Activated CD4-positive, alpha-beta T cell treated with anti-CD3 and anti-CD28 coated beads, Interleukin-2, amount 10 ng/mL, durations not matched to agents 24 days and 14 days (primary cell): Measurements from ENCODE around the gene GRK1. TPM values are rescaled to one million over a fixed set of nuclear protein-coding genes. Genes with fewer than 3 reads are reported as not detected.
"Not testable (repeated sequence)": the region's sequence is repeated elsewhere in the genome, so short reads cannot be mapped to it uniquely, and the experiment has no call there.

Source experiments
- DNase-seq: peaks from one replicate; pipeline ENCODE4 v3.0.0; 2022
- H3K27ac Mint-ChIP-seq: one replicate; pipeline ENCODE4 v1.8.0; 2022; ENCODE audit warnings: mild to moderate bottlenecking, mixed read lengths
- H3K27me3 Mint-ChIP-seq: one replicate; pipeline ENCODE4 v1.8.0; 2022; ENCODE audit warnings: mixed read lengths
- H3K36me3 Mint-ChIP-seq: one replicate; pipeline ENCODE4 v1.8.0; 2022; ENCODE audit warnings: low read depth, mild to moderate bottlenecking, mixed read lengths
- H3K4me1 Mint-ChIP-seq: one replicate; pipeline ENCODE4 v1.8.0; 2021; ENCODE audit warnings: mixed read lengths
- H3K4me3 Mint-ChIP-seq: one replicate; pipeline ENCODE4 v1.8.0; 2022; ENCODE audit warnings: mild to moderate bottlenecking, moderate library complexity, mixed read lengths
- H3K9me3 Mint-ChIP-seq: one replicate; pipeline ENCODE4 v1.8.0; 2021; ENCODE audit warnings: mixed read lengths
- intact Hi-C: fragments of 100-400 bp; cut with micrococcal nuclease; formaldehyde crosslinking; loops from one replicate; pipeline ENCODE4 v1.15.1; 2023
- total RNA-seq: library from RNA; stranded (reverse); gene quantifications from 2 replicates; pipeline ENCODE4 v1.2.3, GENCODE V29; 2022

The GRK1 gene
- total RNA-seq, 1 donor from 2014 or later = 0.07 TPM

- no peak overlapping the region for H3K27ac Mint-ChIP-seq
- peaks cover 19% of the 10 kb centered on the region for H3K4me1 Mint-ChIP-seq
- no peaks in the 10 kb centered on the region for H3K9me3 Mint-ChIP-seq
- H3K27me3 Mint-ChIP-seq = peaks cover 30% of the 10 kb centered on the region
- DNase-seq = no peak
- intact Hi-C loops = no loop called here
- no peaks in the 10 kb centered on the region for H3K36me3 Mint-ChIP-seq
- H3K4me3 Mint-ChIP-seq = no peak overlapping the region
Observed at GRCh38 chr13:113739527-113740285, 72.7 kb downstream of the GRK1 start.

DNA sequence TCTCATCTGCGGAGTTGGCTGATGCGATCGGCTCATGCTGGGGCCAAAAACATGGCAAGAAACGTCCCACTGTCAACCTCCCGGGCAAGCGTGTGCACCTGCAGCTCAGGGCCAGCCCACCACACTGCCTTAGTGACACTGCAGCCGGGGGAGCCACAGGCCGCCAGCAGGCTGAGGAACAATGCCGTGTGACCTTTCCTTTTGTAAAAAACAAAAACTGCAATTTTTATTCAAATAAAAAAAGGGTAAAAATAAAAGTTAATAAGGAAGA, 73.2 kb downstream of the GRK1 start:
- no peak for DNase-seq
- Mint-ChIP-seq H3K4me1 (peaks cover 19% of the 10 kb centered on the region), H3K4me3 (no peak overlapping the region), H3K27ac (no peak overlapping the region), H3K27me3 (peaks cover 32% of the 10 kb centered on the region), H3K9me3 (no peaks in the 10 kb centered on the region), H3K36me3 (no peaks in the 10 kb centered on the region)
- intact Hi-C loops = no loop called here

DNA sequence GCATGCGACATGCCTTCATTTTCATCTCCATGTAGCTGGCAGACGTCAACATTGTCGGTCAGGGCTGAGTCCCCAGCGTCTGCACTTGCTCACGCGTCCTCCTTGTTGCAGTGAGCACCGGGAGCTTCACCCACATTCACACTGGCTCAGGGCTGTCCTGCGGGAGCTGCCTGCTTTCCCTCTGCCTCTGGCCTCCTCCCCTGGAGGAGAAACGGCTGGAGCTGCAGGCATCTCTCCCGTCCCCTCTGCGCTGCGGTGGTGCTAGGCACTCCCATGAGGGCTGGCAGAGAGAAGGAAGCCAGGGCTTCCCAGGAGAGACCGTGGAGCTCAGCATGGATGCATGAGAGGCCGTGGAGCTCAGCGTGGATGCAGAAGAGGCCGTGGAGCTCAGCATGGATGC, 73.6 kb downstream of the GRK1 start:
- no peaks in the 10 kb centered on the region for H3K36me3 Mint-ChIP-seq
- no peak overlapping the region for H3K4me3 Mint-ChIP-seq
- H3K9me3 Mint-ChIP-seq = no peaks in the 10 kb centered on the region
- no peak overlapping the region for H3K27ac Mint-ChIP-seq
- H3K27me3 Mint-ChIP-seq = peaks cover 32% of the 10 kb centered on the region
- no peak for DNase-seq
- peaks cover 19% of the 10 kb centered on the region for H3K4me1 Mint-ChIP-seq
- intact Hi-C loops = no loop called here

DNA sequence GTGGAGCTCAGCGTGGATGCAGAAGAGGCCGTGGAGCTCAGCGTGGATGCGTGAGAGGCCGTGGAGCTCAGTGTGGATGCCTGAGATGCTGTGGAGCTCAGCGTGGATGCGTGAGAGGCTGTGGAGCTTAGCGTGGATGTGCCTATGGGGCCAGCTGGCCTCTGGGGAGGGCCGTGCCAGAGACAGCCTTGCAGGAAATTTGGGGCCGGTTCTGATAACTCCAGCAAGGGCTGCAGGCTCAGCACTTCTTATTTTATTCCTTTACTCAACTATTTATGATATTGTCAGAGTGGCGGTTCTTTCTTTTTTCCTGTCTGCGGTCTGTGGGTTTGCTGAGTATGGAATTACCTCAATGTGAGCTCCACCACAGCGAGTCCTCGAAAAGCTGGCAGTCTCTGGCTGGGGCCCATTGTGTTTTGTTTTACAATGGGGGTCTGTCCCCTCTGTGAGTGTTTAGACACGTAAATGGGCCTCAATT, 74.2 kb downstream of the GRK1 start:
- H3K9me3 Mint-ChIP-seq = no peaks in the 10 kb centered on the region
- intact Hi-C loops = no loop called here
- peaks cover 32% of the 10 kb centered on the region for H3K27me3 Mint-ChIP-seq
- H3K4me1 Mint-ChIP-seq = peaks cover 19% of the 10 kb centered on the region
- no peaks in the 10 kb centered on the region for H3K36me3 Mint-ChIP-seq
- no peak overlapping the region for H3K27ac Mint-ChIP-seq
- peak overlapping the region; percentile 28 for H3K4me3 Mint-ChIP-seq
- peak; percentile 72 for DNase-seq

DNA sequence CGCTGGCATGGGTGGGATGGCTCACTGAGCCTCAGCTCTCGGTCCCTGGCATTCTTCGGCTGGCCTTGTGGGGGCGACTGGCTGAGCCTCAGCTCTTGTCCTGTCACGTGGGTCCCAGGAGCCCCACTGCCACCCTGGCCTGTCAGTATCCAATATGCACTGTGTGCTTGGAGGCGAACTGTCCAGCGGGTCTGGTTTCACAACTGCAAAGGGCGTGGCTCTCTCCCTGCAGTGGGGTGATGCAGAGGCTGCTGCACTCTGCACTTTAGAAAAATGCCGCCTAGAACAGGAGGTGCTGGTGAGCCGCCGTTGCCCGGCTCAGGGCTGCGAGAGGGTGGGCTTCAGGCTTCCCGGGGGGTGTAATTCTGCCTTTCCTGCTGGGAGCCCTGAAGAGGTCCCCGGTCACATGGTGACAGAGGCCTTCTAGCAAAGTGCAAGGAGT, 75.0 kb downstream of the GRK1 start:
- peak overlapping the region; percentile 37 for H3K4me3 Mint-ChIP-seq
- intact Hi-C loops = no loop called here
- peaks cover 19% of the 10 kb centered on the region for H3K4me1 Mint-ChIP-seq
- peak; percentile 76 for DNase-seq
- no peak overlapping the region for H3K27ac Mint-ChIP-seq
- peaks cover 31% of the 10 kb centered on the region for H3K27me3 Mint-ChIP-seq
- no peaks in the 10 kb centered on the region for H3K9me3 Mint-ChIP-seq
- no peaks in the 10 kb centered on the region for H3K36me3 Mint-ChIP-seq

- intact Hi-C loops = no loop called here
- peaks cover 19% of the 10 kb centered on the region for H3K4me1 Mint-ChIP-seq
- peaks cover 31% of the 10 kb centered on the region for H3K27me3 Mint-ChIP-seq
- H3K36me3 Mint-ChIP-seq = no peaks in the 10 kb centered on the region
- H3K4me3 Mint-ChIP-seq = peak overlapping the region; percentile 37
- H3K9me3 Mint-ChIP-seq = no peaks in the 10 kb centered on the region
- H3K27ac Mint-ChIP-seq = no peak overlapping the region
- no peak for DNase-seq
Observed at GRCh38 chr13:113742445-113743120, 75.6 kb downstream of the GRK1 start.

DNA sequence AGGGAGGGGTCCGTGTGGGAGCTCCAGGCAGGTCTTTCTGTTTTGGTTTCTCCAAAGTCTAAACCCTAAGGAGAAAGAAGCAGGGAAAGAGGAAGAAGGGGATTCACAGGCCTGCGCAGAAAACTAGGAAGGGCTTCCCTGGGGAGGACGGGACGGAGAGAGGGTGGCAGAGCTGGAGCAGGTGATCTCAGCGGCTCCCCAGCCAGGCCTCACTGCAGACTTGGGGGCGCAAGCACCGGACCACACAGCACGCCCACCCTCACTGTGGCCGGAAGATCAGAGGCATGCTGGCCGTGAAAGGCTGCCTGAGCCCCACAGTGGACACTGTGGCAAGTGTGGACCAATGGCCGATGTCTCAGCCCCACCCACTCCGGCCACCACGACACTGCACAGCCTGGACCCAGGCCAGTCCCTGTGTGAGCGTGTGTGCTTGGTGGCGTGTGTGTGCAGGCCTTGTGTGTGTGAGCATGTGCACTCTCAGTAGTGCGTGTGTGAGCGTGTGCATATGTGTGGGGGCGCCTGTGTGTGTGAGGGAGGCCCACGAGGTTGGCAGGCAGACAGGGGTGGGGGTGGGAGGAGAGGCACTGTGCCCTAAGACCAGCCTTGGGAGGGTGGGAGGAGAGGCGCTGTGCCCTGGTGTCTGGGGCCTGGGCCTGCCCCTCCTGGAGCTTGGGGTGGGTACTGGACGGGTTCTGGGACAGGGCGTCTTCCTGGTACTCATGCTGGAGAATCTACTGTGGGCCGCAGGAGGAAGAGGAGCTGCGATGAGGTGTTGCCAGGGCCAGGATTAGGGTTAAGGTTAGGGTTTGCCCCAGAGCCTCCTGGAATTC, 76.6 kb downstream of the GRK1 start:
- H3K36me3 Mint-ChIP-seq = no peaks in the 10 kb centered on the region
- H3K27ac Mint-ChIP-seq = no peak overlapping the region
- H3K27me3 Mint-ChIP-seq = peaks cover 28% of the 10 kb centered on the region
- DNase-seq = no peak
- H3K4me3 Mint-ChIP-seq = no peak overlapping the region
- H3K4me1 Mint-ChIP-seq = peaks cover 19% of the 10 kb centered on the region
- no peaks in the 10 kb centered on the region for H3K9me3 Mint-ChIP-seq
- intact Hi-C loops = no loop called here

DNA sequence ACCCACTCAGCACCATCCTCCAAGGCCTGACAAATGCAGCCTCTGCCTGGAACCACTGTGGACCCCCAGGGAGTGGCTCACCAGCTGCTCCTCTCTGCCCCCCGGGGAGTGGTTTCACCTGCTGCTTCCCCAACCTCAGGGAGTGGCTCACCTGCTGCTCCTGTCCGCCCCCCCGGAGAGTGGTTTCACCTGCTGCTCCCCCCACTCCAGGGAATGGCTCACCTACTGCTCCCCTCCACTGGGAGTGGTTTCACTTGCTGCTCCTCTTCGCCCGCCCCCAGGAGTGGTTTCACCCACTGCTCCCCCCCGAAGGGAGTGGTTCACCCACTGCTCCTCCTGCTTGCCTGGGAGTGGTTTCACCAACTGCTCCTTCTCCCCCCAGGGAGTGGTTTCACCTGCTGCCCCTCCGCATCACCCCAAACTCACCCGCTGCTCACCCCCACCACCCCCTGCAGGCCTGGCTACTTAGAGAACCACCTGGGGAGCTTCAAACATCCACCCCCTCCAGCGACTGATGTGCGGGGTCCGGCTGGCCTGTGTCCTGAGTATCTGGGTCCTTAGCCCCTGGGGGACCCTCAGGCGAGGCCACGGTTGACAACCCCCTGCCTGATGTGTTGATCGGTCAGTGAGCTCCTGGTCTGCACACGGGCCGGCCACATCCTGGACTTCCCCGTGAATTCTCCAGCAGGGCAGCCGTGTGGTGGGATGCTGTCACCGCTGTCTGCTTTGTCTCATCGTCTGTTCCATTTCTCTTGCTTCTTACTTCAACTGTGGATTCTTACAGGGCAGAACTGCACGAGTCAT, 77.4 kb downstream of the GRK1 start:
- DNase-seq = no peak
- Mint-ChIP-seq H3K36me3 (no peaks in the 10 kb centered on the region), H3K4me1 (peaks cover 19% of the 10 kb centered on the region), H3K9me3 (no peaks in the 10 kb centered on the region), H3K4me3 (no peak overlapping the region), H3K27me3 (peaks cover 26% of the 10 kb centered on the region), H3K27ac (no peak overlapping the region)
- intact Hi-C loops = no loop called here

DNA sequence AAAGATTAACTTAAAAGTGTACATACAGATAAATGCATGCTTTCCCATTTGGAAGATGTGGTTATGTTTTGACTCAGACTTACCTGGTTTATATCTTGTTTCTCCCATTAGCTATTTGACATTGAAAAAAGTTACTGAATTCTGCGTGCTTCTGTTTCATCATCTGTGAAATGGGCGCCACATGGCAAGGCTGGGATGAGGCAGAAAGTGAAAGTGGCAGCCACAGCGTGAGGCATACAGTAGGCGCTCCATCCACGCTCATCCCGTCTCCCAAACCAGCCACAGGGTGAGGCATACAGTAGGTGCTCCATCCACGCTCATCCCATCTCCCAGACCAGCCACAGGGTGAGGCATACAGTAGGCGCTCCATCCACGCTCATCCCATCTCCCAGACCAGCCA, 78.0 kb downstream of the GRK1 start:
- Mint-ChIP-seq H3K36me3 (no peaks in the 10 kb centered on the region), H3K4me3 (no peak overlapping the region), H3K9me3 (no peaks in the 10 kb centered on the region), H3K27me3 (peaks cover 21% of the 10 kb centered on the region), H3K27ac (no peak overlapping the region), H3K4me1 (peaks cover 19% of the 10 kb centered on the region)
- DNase-seq = no peak
- intact Hi-C loops = no loop called here

DNA sequence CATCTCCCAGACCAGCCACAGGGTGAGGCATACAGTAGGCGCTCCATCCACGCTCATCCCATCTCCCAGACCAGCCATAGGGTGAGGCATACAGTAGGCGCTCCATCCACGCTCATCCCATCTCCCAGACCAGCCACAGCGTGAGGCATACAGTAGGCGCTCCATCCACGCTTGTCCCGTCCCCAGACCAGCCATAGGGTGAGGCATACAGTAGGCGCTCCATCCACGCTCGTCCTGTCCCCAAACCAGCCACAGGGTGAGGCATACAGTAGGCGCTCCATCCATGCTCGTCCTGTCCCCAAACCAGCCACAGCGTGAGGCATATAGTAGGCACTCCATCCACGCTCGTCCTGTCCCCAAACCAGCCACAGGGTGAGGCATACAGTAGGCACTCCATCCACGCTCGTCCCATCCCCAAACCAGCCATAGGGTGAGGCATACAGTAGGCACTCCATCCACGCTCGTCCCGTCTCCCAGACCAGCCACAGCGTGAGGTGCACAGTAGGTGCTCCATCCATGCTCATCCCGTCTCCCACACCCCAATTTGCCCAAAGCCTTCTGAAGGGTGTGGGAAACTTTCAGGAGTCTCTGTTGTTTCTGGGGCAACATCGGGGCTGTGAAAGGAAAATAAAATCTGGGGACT, 78.6 kb downstream of the GRK1 start:
- DNase-seq, H3K36me3 Mint-ChIP-seq, intact Hi-C loops, H3K27ac Mint-ChIP-seq, H3K4me3 Mint-ChIP-seq, H3K9me3 Mint-ChIP-seq: not testable (repeated sequence)
- Mint-ChIP-seq H3K4me1 (peaks cover 18% of the 10 kb centered on the region), H3K27me3 (peaks cover 17% of the 10 kb centered on the region)

DNA sequence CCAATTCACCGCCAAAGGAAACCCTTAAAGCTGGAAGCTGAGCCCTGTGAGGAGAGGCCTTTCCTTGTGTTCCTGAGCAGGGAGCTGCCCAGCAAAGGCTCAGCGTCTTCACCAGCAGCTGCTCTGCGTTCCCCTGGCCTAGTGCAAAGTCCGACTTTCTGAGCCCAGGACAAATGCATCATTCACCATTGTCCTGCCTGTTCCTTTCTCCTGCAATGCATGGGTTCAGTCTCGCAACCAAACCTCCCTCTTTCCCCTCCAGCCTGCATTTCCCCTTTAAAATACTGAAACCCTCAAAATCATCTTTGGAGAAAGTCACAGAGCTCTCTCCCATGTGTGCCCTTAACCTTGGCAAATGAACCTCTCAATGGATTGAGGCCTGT, 79.1 kb downstream of the GRK1 start:
- Mint-ChIP-seq H3K4me3 (no peak overlapping the region), H3K27ac (no peak overlapping the region), H3K9me3 (peaks cover 9% of the 10 kb centered on the region), H3K36me3 (no peaks in the 10 kb centered on the region), H3K27me3 (peaks cover 13% of the 10 kb centered on the region), H3K4me1 (peaks cover 15% of the 10 kb centered on the region)
- intact Hi-C loops = no loop called here
- no peak for DNase-seq

- Mint-ChIP-seq H3K27me3 (peaks cover 10% of the 10 kb centered on the region), H3K9me3 (peaks cover 11% of the 10 kb centered on the region), H3K4me3 (no peak overlapping the region), H3K4me1 (peaks cover 10% of the 10 kb centered on the region), H3K36me3 (no peaks in the 10 kb centered on the region), H3K27ac (no peak overlapping the region)
- DNase-seq = no peak
- intact Hi-C loops = no loop called here
Observed at GRCh38 chr13:113746671-113747070, 79.7 kb downstream of the GRK1 start.

- Mint-ChIP-seq H3K27me3 (peaks cover 4% of the 10 kb centered on the region), H3K4me1 (peaks cover 3% of the 10 kb centered on the region), H3K36me3 (no peaks in the 10 kb centered on the region), H3K9me3 (peaks cover 11% of the 10 kb centered on the region), H3K27ac (no peak overlapping the region), H3K4me3 (no peak overlapping the region)
- intact Hi-C loops = no loop called here
- no peak for DNase-seq
Observed at GRCh38 chr13:113747291-113747833, 80.3 kb downstream of the GRK1 start.
